Natural killer cell treated with Interleukin-12 subunit alpha and Interleukin-12 subunit beta and Interleukin-15 and Interleukin-18, amount 100 ng/mL, for 72 hours (primary cell): Measurements from ENCODE around the gene EIF2B2. TPM values are rescaled to one million over a fixed set of nuclear protein-coding genes. Genes with fewer than 3 reads are reported as not detected.

Experiments
- ATAC-seq, 2 donors: fragments of 150-1000 bp; cut with Tn5 transposase in 1 of 2; sonication (Bioruptor Pico), chemical (Tn5 transposase) in 1 of 2; 2 replicates each; pipeline ENCODE4 v1.10.0; 2021
- DNase-seq: peaks from one replicate; pipeline ENCODE4 v3.0.0; 2022; ENCODE audit warnings: low spot score
- H3K27ac Mint-ChIP-seq, 2 donors: 1 replicate in 1 of 2; 2 replicates in 1 of 2; pipeline ENCODE4 v1.8.0; 2022; ENCODE audit warnings: mixed read lengths in 2 of 2, mild to moderate bottlenecking in 1 of 2, moderate library complexity in 1 of 2
- H3K27me3 Mint-ChIP-seq, 2 donors: 1 replicate in 1 of 2; 2 replicates in 1 of 2; pipeline ENCODE4 v1.8.0; 2022; ENCODE audit warnings: mixed read lengths in 2 of 2
- H3K36me3 Mint-ChIP-seq: one replicate; pipeline ENCODE4 v1.8.0; 2022; ENCODE audit warnings: mixed read lengths
- H3K4me1 Mint-ChIP-seq, 2 donors: 1 replicate in 1 of 2; 2 replicates in 1 of 2; pipeline ENCODE4 v1.8.0; 2022; ENCODE audit warnings: low read depth in 2 of 2, mixed read lengths in 2 of 2, mild to moderate bottlenecking in 1 of 2
- H3K4me3 Mint-ChIP-seq: one replicate; pipeline ENCODE4 v1.8.0; 2022; ENCODE audit warnings: mixed read lengths
- H3K9me3 Mint-ChIP-seq: 2 replicates; pipeline ENCODE4 v1.8.0; 2022; ENCODE audit warnings: mixed read lengths
- total RNA-seq, 2 donors: library from RNA; stranded (reverse); gene quantifications; one replicate each; pipeline ENCODE4 v1.2.3, GENCODE V29; 2022

EIF2B2 gene
- total RNA-seq, 2 donors from 2014 or later: 60.2 to 68.0 TPM

DNA sequence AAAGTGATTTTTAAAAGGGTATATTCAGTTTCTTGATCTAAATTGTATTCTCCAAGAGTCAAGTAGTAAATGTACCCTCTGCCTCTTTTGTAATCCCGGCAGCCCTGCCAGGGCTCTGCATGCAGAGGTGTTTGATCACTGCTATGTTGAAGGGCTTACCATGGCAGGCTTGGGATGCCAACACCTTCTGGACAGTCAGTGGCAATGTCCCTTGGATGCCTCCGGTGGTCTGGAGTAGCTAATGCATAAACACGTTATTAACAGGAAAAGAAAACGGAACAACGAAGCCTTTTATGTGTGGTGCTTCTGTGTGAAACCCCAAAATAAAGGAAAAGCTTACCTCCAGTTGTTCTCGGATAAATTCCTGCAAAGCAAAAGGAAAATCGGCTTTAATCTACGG, 19.9 kb downstream of the EIF2B2 start:
- H3K27ac Mint-ChIP-seq: no peak overlapping the region
- H3K27me3 Mint-ChIP-seq: no peaks in the 10 kb centered on the region
- H3K36me3 Mint-ChIP-seq: peaks cover 14% of the 10 kb centered on the region
- H3K4me1 Mint-ChIP-seq: no peaks in the 10 kb centered on the region
- DNase-seq (no peak), ATAC-seq (no peak)
- H3K9me3 Mint-ChIP-seq: no peaks in the 10 kb centered on the region
- H3K4me3 Mint-ChIP-seq: no peak overlapping the region

DNA sequence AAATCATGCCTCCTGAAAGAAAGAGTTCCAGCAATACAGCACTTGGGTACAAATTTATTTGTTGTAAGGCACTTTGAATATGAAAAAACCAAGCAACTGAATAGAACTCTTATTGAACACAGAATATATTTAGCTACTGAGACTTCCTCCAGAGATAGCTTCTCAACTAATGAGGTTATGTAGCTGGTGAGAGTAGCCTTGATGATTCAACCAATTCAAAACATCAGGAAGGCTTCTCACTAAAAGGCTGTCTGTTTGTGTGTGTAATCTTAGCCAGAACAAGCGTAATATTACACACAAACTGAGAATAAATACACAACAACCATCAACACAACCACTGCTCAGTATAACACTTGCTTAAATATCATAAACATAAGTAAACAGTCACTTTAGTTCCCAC, 20.4 kb downstream of the EIF2B2 start:
- ATAC-seq (no peak), DNase-seq (no peak)
- Mint-ChIP-seq H3K9me3 (no peaks in the 10 kb centered on the region), H3K27ac (no peak overlapping the region), H3K36me3 (peaks cover 14% of the 10 kb centered on the region), H3K4me3 (no peak overlapping the region), H3K4me1 (no peaks in the 10 kb centered on the region), H3K27me3 (no peaks in the 10 kb centered on the region)

DNA sequence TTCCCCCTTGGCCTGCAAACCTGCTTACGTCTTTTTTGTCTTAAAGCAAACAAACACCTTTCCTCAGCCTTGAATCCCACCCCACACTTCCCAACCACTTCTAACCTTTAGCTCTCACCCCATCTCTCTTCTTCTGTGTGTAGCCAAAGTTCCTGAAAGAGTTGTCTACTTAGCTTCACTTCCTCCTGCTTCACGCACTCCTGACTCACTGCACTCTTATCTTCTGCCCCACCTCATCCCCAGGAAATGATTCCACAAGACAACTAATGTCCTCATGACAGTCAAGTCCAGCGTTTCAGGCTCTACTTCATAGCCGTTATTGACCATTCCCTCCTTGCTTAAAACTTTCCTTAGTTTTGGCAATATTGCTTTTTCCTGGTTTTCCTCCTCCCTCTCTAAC, 22.4 kb downstream of the EIF2B2 start:
- H3K36me3 Mint-ChIP-seq: peaks cover 12% of the 10 kb centered on the region
- H3K4me3 Mint-ChIP-seq: no peak overlapping the region
- no peaks in the 10 kb centered on the region for H3K9me3 Mint-ChIP-seq
- no peaks in the 10 kb centered on the region for H3K27me3 Mint-ChIP-seq
- no peaks in the 10 kb centered on the region for H3K4me1 Mint-ChIP-seq
- ATAC-seq (no peak), DNase-seq (no peak)
- H3K27ac Mint-ChIP-seq: no peak overlapping the region

DNA sequence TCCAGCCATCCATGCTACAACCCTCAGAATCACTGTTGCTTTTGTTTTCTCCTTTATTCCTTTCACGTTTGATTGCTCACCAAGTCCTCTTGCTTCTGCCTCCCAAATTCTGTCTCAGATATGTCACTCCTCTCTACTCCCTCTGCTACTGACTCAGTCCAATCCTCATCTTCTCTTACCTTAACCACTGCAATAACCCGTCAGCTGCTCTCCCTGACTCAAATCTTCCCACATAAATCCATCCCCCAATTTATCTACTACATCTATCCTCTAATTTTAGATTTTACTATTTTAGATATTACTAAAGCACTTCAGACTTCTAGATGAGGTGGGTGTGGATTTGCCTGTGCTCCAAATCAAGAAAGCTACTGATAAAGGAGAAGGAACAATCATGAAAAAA, 23.2 kb downstream of the EIF2B2 start:
- Mint-ChIP-seq H3K4me3 (no peak overlapping the region), H3K4me1 (no peaks in the 10 kb centered on the region), H3K27ac (no peak overlapping the region), H3K36me3 (peaks cover 15% of the 10 kb centered on the region), H3K27me3 (no peaks in the 10 kb centered on the region), H3K9me3 (no peaks in the 10 kb centered on the region)
- DNase-seq (no peak), ATAC-seq (no peak)

DNA sequence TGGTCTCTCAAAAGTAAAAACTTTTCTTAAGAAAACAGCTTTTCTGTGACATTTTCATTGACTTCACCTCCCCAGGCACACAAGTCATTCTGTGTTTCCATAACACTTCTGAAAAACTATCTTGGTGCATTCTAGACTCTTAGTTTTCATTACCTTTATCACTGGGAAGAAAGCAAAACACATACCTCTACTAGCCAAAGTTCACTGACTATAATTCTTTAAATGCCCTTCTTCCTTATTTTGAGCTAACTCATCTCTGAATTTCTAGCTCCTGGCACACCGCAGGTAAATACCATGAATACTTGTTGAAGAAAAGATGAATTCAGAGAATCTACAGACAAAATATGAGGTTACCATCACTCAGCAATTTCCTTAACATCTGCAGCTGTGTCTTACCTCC, 27.4 kb downstream of the EIF2B2 start:
- H3K4me1 Mint-ChIP-seq: no peaks in the 10 kb centered on the region
- H3K9me3 Mint-ChIP-seq: no peaks in the 10 kb centered on the region
- ATAC-seq: no peak
- no peak for DNase-seq
- no peaks in the 10 kb centered on the region for H3K27me3 Mint-ChIP-seq
- H3K27ac Mint-ChIP-seq: no peak overlapping the region
- peaks cover 11% of the 10 kb centered on the region for H3K36me3 Mint-ChIP-seq
- H3K4me3 Mint-ChIP-seq: no peak overlapping the region

DNA sequence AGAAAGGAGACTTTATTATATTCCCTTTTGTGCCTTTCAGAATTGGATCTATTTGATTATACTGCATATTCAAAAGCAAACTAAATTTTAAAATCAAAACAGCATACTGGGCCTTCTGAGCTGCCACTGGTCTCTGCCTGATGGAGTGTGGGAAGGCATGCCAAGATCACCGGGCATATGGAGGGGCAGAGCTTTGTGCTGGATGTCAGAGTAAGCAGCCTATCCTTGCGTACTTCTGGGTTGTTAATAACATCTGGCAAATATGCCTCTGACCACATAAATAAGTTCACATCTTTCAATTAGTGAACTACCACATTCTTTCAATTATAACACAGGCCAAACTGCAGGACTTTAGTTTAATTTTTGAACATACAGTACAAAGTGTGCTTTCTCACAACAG, 30.2 kb downstream of the EIF2B2 start:
- Mint-ChIP-seq H3K27ac (no peak overlapping the region), H3K4me1 (no peaks in the 10 kb centered on the region), H3K36me3 (peaks cover 17% of the 10 kb centered on the region), H3K9me3 (no peaks in the 10 kb centered on the region), H3K27me3 (no peaks in the 10 kb centered on the region), H3K4me3 (no peak overlapping the region)
- ATAC-seq: no peak
- DNase-seq: no peak

DNA sequence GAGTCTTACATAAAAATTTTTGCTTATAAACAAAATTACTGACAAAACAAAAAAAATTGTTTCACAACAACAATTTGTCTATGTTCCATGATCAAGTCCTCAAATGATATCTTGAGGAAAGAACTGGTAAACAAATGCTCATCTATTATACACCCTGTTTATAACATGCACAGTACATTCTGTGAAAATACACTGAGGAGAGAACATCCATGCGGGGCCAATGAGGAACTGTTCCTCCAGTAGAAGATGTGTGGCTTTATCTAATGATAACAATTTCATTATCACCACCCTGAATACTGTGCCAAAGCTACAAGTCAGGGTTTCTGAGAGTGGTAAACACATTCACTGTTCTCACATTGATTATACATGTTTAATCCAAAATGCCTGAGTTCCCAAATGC, 37.8 kb downstream of the EIF2B2 start:
- ATAC-seq (no peak), DNase-seq (no peak)
- H3K36me3 Mint-ChIP-seq: peaks cover 11% of the 10 kb centered on the region
- H3K9me3 Mint-ChIP-seq: no peaks in the 10 kb centered on the region
- no peaks in the 10 kb centered on the region for H3K27me3 Mint-ChIP-seq
- no peak overlapping the region for H3K27ac Mint-ChIP-seq
- peaks cover 1 to 5% of the 10 kb centered on the region in 2 donors for H3K4me1 Mint-ChIP-seq
- no peak overlapping the region for H3K4me3 Mint-ChIP-seq

DNA sequence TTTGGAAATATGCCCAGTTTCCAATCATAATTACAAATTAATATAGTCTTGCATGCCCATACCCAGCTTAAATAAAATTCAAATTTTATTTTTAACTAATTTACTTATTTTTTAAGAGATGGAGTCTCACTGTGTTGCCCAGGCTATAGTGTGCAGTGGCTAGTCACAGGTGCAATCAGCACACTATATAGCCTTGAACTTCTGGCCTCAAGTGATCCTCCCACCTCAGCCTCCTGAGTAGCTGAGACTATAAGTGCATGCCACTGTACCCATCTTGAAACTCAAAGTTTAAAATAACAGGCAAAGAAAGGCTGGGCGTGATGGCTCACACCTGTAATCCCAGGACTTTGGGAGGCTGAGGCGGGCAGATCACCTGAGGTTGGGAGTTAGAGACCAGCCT, 38.2 kb downstream of the EIF2B2 start:
- Mint-ChIP-seq H3K4me1 (peaks cover 5 to 6% of the 10 kb centered on the region in 2 donors), H3K27ac (no peak overlapping the region), H3K4me3 (no peak overlapping the region), H3K36me3 (peaks cover 11% of the 10 kb centered on the region), H3K9me3 (no peaks in the 10 kb centered on the region), H3K27me3 (no peaks in the 10 kb centered on the region)
- DNase-seq: no peak
- no peak for ATAC-seq

DNA sequence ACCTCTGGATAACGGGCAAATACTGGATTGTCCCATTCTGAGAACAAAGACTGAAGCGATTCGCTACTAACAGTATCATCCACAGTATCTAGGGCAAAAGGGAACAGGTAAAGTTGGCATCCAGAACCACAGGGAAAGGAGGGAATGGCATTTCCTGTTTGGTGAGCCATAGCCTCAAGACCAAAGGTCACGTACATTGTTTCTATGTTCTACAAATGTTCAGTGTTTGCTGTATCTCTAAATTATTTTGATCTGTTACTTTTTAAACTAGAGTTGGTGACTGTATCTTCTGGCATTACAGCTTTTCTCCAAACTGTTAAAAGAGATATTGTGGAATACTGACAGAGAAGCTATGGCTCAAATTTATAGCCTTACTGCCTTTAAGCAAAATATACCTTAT, 38.9 kb downstream of the EIF2B2 start:
- peaks cover 8 to 10% of the 10 kb centered on the region in 2 donors for H3K4me1 Mint-ChIP-seq
- H3K36me3 Mint-ChIP-seq: peaks cover 15% of the 10 kb centered on the region
- no peak for ATAC-seq

DNA sequence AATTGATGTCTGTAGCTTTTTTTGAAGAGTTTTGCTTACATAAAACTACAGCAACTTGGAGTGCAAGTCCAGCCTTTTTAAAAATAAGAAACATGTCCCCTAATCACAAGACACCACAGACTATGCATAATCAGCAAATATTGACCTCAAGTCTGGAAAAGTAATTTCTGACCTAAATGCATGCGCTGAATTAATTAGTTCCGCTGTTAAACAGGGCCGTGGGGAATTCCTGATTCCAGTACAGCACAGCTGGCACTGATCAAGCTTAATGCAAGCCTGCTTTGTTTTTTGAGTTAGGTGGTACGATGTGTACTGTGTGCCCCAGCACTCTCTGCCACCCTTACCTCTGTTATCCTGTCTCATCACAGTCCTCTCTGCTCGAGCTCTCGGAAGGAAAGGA, 39.3 kb downstream of the EIF2B2 start:
- Mint-ChIP-seq H3K9me3 (no peaks in the 10 kb centered on the region), H3K4me1 (peaks cover 8 to 15% of the 10 kb centered on the region in 2 donors), H3K27ac (no peak overlapping the region), H3K4me3 (no peak overlapping the region), H3K27me3 (no peaks in the 10 kb centered on the region), H3K36me3 (peaks cover 15% of the 10 kb centered on the region)
- DNase-seq (no peak), ATAC-seq (no peak)

More for the DNA sequence above, 38.9 kb downstream of the EIF2B2 start:
- Mint-ChIP-seq H3K27ac (no peak overlapping the region), H3K4me3 (no peak overlapping the region), H3K27me3 (no peaks in the 10 kb centered on the region), H3K9me3 (no peaks in the 10 kb centered on the region)
- DNase-seq: no peak

DNA sequence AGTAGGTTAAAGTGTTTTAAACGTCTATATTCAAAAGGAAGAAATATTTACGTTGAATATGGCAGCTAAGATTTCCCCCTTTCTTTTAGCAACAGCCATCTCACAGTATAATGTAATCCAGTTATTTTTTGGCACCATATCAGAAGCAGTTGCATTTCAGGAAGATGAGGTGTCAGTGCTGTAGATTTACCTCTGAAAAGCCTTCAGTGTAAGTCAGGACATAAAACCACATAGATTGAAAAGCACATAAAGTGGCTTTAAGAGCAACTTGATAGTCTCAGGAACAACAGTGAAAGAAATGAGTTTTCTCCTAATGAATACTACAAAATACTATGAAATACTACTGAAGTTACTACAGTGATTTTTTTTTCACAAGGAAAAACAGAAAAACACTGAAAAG, 41.6 kb downstream of the EIF2B2 start:
- Mint-ChIP-seq H3K36me3 (peaks cover 7% of the 10 kb centered on the region), H3K4me3 (no peak overlapping the region), H3K27me3 (no peaks in the 10 kb centered on the region), H3K4me1 (peaks cover 16 to 25% of the 10 kb centered on the region in 2 donors), H3K27ac (no peak overlapping the region), H3K9me3 (no peaks in the 10 kb centered on the region)
- no peak for DNase-seq
- no peak for ATAC-seq

DNA sequence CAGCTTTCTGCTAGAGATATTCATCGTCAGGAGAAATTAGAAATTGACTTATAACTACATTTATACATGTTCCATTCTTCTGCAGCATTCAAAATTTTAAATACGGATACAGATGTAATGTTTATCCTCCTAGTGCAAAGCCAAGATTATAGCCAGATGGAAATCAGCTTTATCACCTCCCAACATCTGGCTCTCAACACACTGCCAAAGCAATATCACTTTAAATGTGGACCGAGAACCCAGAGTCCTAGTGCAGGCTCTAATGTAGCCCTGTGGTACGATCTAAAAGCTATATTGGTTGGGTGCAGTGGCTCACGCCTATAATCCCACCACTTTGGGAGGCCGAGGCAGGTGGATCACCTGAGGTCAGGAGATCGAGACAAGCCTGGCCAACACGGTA, 42.0 kb downstream of the EIF2B2 start:
- Mint-ChIP-seq H3K36me3 (peaks cover 7% of the 10 kb centered on the region), H3K4me1 (peaks cover 17 to 28% of the 10 kb centered on the region in 2 donors), H3K9me3 (no peaks in the 10 kb centered on the region), H3K4me3 (no peak overlapping the region), H3K27ac (no peak overlapping the region), H3K27me3 (no peaks in the 10 kb centered on the region)
- ATAC-seq (no peak), DNase-seq (no peak)

DNA sequence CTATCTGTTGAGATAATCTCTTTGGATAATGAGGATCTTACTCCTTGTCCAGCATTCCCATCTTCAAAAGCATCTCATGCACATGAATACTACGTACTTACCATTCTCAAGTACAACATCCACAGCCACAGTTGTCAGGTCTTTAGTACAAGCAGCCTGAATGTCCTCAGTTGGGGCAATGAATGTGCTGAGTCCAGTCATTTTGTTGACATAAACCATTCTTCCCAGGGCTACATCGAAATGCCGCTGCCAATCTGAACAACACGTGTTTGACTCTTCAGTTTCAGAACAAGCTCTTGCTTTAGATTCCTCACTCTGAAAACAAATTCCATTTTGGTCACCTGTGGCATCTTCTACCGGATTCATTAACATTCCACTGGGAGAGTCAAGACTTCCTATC, 43.6 kb downstream of the EIF2B2 start:
- H3K27ac Mint-ChIP-seq: no peak overlapping the region
- peaks cover 7% of the 10 kb centered on the region for H3K36me3 Mint-ChIP-seq
- H3K4me1 Mint-ChIP-seq: peaks cover 24 to 38% of the 10 kb centered on the region in 2 donors
- no peak for DNase-seq
- H3K27me3 Mint-ChIP-seq: no peaks in the 10 kb centered on the region
- peak overlapping the region; percentile 17 for H3K4me3 Mint-ChIP-seq
- no peaks in the 10 kb centered on the region for H3K9me3 Mint-ChIP-seq
- no peak for ATAC-seq

DNA sequence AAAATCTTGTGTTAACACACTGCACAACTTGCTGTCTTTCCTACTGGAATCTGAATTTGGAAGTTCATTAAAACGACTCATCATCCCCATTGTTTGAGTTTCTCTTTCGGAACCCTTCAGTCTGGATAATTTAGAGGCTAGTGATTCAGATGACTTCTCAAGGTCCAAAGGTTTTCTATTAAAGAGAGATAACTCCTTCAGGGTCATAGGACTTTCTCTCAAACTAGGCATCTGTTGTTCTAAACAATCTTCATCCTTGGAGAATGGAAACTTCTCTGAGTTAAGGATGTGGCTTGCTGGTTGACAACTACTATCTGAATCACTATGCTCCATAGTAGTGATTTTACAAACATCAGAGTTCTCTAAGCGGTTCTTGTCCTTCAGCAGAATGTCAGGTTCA, 44.2 kb downstream of the EIF2B2 start:
- H3K27me3 Mint-ChIP-seq: no peaks in the 10 kb centered on the region
- H3K36me3 Mint-ChIP-seq: peaks cover 7% of the 10 kb centered on the region
- no peak overlapping the region for H3K27ac Mint-ChIP-seq
- ATAC-seq (no peak), DNase-seq (no peak)
- H3K4me1 Mint-ChIP-seq: peaks cover 28 to 43% of the 10 kb centered on the region in 2 donors
- no peaks in the 10 kb centered on the region for H3K9me3 Mint-ChIP-seq
- H3K4me3 Mint-ChIP-seq: no peak overlapping the region

DNA sequence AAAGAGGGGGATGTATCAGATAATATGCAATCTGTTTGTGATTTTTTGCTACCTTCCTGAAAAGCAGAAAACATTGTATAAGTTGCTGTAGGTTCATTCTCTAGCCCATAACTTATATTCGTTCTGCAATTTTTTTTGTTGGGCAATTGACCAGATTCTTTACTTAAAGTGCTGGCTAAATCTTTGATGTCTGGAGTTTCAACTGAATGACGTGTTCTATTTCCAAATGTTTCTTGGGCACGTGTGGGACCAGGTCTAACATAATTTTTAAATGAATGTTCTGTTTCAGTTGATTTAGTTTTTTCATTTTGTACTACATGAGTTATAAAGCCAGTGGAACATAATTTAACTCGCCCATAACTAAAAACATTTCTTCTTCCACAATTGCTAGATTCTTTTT, 44.8 kb downstream of the EIF2B2 start:
- Mint-ChIP-seq H3K27me3 (no peaks in the 10 kb centered on the region), H3K27ac (peak overlapping the region in 1 of 2 donors; percentile 30), H3K4me1 (peaks cover 28 to 43% of the 10 kb centered on the region in 2 donors), H3K4me3 (no peak overlapping the region), H3K36me3 (peaks cover 7% of the 10 kb centered on the region), H3K9me3 (no peaks in the 10 kb centered on the region)
- ATAC-seq (no peak), DNase-seq (no peak)
